ENCODE results near the gene SYCP3.

Gene SYCP3

GRCh38 chr12:101767537-101767936, 28.3 kb upstream of the SYCP3 start:
- no peak for DNase-seq
- no peak overlapping the region for H3K4me3 ChIP-seq (ENCODE audit: low read depth, low read length)
- H3K27ac ChIP-seq, result no peak overlapping the region
- no peaks in the 10 kb centered on the region for H3K27me3 ChIP-seq (replicated peaks)
- no peak for TF ChIP-seq CTCF (IDR thresholded peaks at IDR 0.05; ENCODE audit: low read depth, low read length, missing control alignments)
- peaks cover 11% of the 10 kb centered on the region for H3K36me3 ChIP-seq (replicated peaks)
- in situ Hi-C loops (cut with HindIII; ENCODE audit: low pct_ligation_motif_present, low sequenced_read_pairs), result no loop called here

- H3K27ac ChIP-seq, result no peak overlapping the region
- no peak for TF ChIP-seq CTCF (IDR thresholded peaks at IDR 0.05; ENCODE audit: low read depth, low read length, missing control alignments)
- peaks cover 6% of the 10 kb centered on the region for H3K36me3 ChIP-seq (replicated peaks)
- no peak for DNase-seq
- H3K4me3 ChIP-seq (ENCODE audit: low read depth, low read length), result no peak overlapping the region
- in situ Hi-C loops (cut with HindIII; ENCODE audit: low pct_ligation_motif_present, low sequenced_read_pairs), result no loop called here
- H3K27me3 ChIP-seq (replicated peaks), result no peaks in the 10 kb centered on the region
Observed at GRCh38 chr12:101764051-101764792, 25.0 kb upstream of the SYCP3 start.

GRCh38 chr12:101763246-101763931, 24.1 kb upstream of the SYCP3 start:
- Histone ChIP-seq H3K36me3 (replicated peaks) (peaks cover 8% of the 10 kb centered on the region), H3K27ac (no peak overlapping the region), H3K27me3 (replicated peaks) (no peaks in the 10 kb centered on the region), H3K4me3 (ENCODE audit: low read depth, low read length) (no peak overlapping the region)
- no peak for DNase-seq
- no peak for TF ChIP-seq CTCF (IDR thresholded peaks at IDR 0.05; ENCODE audit: low read depth, low read length, missing control alignments)
- in situ Hi-C loops (cut with HindIII; ENCODE audit: low pct_ligation_motif_present, low sequenced_read_pairs), result no loop called here

GRCh38 chr12:101761781-101762180, 22.5 kb upstream of the SYCP3 start:
- DNase-seq, result no peak
- in situ Hi-C loops (cut with HindIII; ENCODE audit: low pct_ligation_motif_present, low sequenced_read_pairs), result no loop called here
- no peak for TF ChIP-seq CTCF (IDR thresholded peaks at IDR 0.05; ENCODE audit: low read depth, low read length, missing control alignments)
- peaks cover 10% of the 10 kb centered on the region for H3K36me3 ChIP-seq (replicated peaks)
- no peaks in the 10 kb centered on the region for H3K27me3 ChIP-seq (replicated peaks)
- no peak overlapping the region for H3K4me3 ChIP-seq (ENCODE audit: low read depth, low read length)
- H3K27ac ChIP-seq, result no peak overlapping the region

- TF ChIP-seq CTCF (IDR thresholded peaks at IDR 0.05; ENCODE audit: low read depth, low read length, missing control alignments), result no peak
- Histone ChIP-seq H3K36me3 (replicated peaks) (peaks cover 10% of the 10 kb centered on the region), H3K27ac (no peak overlapping the region), H3K4me3 (ENCODE audit: low read depth, low read length) (no peak overlapping the region), H3K27me3 (replicated peaks) (no peaks in the 10 kb centered on the region)
- in situ Hi-C loops (cut with HindIII; ENCODE audit: low pct_ligation_motif_present, low sequenced_read_pairs), result no loop called here
- DNase-seq, result peak; percentile 18
Observed at GRCh38 chr12:101761350-101761749, 22.1 kb upstream of the SYCP3 start.
